ENCODE data around the gene TAC3.
"Not testable (repeated sequence)": the region's sequence is repeated elsewhere in the genome, so short reads cannot be mapped to it uniquely, and the experiment has no call there.

TAC3 gene

GRCh38 chr12:57016348-57016747, at the start of gene TAC3:
TAC3 (minus strand) TSS chr12:57016529; CDS start chr12:57015797, 732 bp downstream.
- DNase-seq (ENCODE audit: low read depth) = no peak
- H3K4me3 ChIP-seq (ENCODE audit: low read depth, low read length) = no peak within 1 kb of the TSS

DNA sequence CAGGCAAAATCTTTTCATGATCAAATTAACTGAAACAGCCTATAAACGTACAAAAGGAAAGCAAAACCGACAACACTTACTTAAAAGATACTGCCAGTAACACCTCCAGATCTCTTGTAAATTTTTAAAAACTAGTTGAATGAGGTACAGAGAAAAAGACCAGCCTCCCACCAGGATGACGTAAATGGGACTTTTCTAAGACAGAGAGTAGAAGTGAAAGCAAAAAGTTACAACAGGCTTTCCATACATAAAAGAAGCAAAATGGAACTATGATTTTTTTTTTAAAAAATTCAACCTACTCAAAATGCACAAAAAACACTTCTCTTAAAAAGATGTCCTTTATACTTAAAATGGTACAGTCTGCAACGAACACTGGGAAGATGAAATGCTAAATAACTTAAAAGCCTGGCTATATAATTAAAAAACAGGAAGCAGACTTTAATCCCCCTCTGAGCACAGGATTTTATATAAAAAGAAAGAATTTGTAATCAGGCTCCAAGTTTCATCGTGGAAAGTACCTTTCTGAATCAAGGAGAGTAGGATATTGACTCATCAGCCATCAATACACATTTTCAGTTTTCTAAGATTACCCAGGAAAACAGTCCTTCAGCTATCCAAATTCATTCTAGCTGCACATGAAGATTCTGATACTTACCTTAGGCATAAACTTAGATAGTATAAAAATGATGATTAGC, 47.8 kb upstream of the TAC3 start:
- no peak for DNase-seq (ENCODE audit: low read depth)
- H3K4me3 ChIP-seq (ENCODE audit: low read depth, low read length) = no peak overlapping the region

DNA sequence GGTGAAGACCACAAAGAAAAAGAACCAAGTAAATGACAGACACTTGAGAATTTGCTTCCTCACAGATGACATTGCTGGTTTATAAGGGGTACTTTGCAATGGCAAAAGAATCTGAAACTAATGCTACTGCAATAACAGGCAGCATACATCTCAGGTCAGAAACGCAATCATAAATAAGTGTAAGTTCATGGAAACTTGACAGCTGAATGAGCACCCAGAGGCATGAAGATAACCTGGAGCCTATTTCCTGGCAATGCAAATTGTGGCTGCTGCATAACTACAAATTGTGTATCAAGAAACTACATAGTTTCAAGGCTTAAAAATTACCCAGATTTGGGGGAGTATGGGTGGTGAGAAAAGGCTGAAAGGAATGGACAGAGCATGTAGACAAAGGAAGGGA, 42.1 kb upstream of the TAC3 start:
- DNase-seq (ENCODE audit: low read depth) = no peak

DNA sequence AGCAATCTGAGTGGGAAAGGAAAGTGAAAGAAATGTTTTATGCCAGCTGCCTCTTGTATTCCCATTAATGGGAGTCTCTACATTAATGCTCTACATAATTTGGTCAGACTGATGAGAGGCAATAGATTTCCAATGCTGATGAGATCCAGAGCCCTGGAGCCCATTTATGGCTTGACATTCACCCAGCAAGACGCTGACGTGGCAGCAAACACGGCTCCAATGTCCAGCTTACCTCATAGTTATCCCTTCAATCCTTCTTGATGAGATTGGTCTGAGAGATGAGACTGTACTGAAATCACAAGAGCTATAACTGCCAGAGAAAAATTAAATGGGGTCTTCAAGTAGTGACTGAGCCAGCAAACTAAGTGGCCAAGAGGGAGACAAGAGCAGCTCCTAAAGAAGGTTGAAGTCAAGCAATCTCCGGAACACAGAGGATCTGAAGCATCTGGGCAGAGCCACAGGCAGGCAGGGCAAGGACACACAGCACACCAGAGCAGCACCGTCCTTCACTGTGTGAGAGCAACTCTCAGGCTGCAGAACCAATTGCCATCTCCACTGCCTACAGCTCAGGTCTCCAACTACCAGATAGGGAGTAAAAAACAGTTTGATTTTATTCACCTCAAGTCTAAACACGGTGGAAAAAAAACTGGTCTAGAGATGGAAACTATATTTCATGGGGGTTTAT, 40.9 kb upstream of the TAC3 start:
- no peak overlapping the region for H3K4me3 ChIP-seq (ENCODE audit: low read depth, low read length)
- no peak for DNase-seq (ENCODE audit: low read depth)

More for the DNA sequence above, 42.1 kb upstream of the TAC3 start:
- no peak overlapping the region for H3K4me3 ChIP-seq (ENCODE audit: low read depth, low read length)

GRCh38 chr12:57055824-57056223, 39.5 kb upstream of the TAC3 start:
- no peak overlapping the region for H3K4me3 ChIP-seq (ENCODE audit: low read depth, low read length)
- DNase-seq (ENCODE audit: low read depth) = no peak

- not testable (repeated sequence) for DNase-seq (ENCODE audit: low read depth); H3K4me3 ChIP-seq (ENCODE audit: low read depth, low read length)
Observed at GRCh38 chr12:57053901-57054300, 37.6 kb upstream of the TAC3 start.

GRCh38 chr12:57053146-57053545, 36.8 kb upstream of the TAC3 start:
- H3K4me3 ChIP-seq (ENCODE audit: low read depth, low read length) = not testable (repeated sequence)

DNA sequence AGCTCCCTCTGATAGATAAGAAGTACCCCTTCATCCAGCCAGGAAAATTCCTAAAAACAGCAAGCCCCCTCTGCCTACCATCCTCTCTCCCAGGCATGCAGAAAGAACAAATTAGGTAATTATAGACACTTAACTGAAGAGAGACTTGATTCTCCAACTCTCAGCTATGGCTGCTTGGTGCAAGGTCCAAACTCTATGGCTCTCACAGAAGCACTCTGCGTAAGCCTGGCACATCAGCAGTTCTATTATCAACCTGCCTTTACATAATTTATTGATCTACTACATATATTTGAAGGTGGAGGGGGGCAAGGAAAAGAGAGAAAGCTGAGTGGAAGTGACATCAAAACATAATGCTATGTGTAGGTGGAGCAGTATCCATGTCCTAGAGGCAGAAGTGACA, 34.7 kb upstream of the TAC3 start:
- H3K4me3 ChIP-seq (ENCODE audit: low read depth, low read length) = no peak overlapping the region
- DNase-seq (ENCODE audit: low read depth) = no peak

More at GRCh38 chr12:57053146-57053545, 36.8 kb upstream of the TAC3 start:
- not testable (repeated sequence) for DNase-seq (ENCODE audit: low read depth)

DNA sequence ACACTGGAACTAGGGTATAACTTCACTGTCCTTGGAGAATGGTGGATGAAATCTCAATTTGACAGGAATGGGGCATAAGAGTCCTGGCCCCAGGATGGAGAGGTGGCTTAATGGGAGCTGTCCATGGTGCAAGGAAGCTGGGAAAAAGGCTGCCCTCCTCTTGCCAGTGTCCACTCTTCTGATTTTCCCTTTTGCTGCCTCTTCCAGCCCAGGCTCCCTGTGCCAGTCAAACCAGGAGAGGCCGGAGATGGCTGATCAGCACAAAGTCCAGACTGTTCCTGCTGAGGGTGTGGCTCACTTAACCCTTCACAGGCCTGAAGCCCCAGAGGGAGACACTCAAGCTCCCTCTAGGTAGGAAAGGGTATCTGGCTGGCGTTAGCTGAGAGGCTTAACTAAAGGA, 33.6 kb upstream of the TAC3 start, which contains the start of gene MYO1A:
MYO1A (minus strand) TSS at position 240 of the 400 bp plus-strand sequence. CDS start 1,806 bp downstream, outside the sequence.
- DNase-seq (ENCODE audit: low read depth) = no peak
- no peak within 1 kb of the TSS for H3K4me3 ChIP-seq (ENCODE audit: low read depth, low read length)

- H3K4me3 ChIP-seq (ENCODE audit: low read depth, low read length) = no peak overlapping the region
- DNase-seq (ENCODE audit: low read depth) = no peak
Observed at GRCh38 chr12:57049119-57049446, 32.8 kb upstream of the TAC3 start.

DNA sequence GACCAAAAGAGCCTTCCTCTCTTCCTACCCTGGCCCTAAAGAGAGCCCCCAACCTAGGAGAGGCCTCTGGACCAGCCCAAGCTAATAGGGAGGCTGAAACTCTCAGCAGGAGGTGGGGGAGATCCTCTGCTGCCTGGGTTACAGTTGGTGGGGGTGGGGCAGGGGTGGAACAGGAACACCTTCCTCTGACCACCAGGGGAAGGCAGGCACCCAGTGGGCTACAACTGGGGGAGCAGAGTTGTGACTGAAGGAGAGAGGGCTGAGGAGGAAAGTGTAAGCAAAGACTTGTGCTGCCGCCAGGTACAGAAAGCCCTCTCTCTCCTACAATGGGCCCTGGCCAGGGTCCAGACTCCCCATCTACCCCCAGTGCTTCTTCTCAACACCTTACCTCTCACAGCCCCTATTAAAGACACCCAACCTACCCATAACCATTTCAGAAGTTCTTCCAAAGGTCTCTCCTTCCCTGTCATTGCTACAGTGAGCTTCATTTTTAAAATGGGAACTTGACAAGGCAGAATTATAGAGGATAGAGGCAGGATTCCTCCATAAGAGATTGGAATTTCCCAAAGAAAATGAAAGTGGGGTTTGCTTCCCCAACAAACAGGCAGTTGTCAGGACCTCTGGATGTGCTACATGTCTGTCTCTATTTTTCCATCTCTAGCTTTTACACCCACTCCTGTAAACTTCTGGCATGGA, 32.2 kb upstream of the TAC3 start:
- no peak overlapping the region for H3K4me3 ChIP-seq (ENCODE audit: low read depth, low read length)
- no peak for DNase-seq (ENCODE audit: low read depth)

DNA sequence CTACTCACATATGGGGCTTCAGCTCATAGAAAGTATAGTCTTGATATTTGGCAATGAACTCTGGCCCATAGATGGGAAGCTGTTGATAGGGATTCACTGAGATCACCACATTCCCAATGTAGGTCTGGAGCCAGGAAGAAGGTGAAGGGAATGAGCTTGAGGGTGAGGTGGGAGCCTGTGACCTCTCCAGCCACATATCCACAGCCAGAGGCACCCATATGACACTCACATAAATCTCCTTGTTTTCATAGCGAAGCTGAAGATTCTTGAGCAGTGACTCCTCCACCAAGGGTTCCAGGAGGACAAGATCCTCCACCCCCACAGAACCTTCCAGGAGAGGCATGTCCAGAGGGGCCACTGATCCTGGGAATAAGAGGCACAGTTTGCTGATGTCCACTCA, 31.7 kb upstream of the TAC3 start:
- DNase-seq (ENCODE audit: low read depth) = no peak
- H3K4me3 ChIP-seq (ENCODE audit: low read depth, low read length) = no peak overlapping the region

DNA sequence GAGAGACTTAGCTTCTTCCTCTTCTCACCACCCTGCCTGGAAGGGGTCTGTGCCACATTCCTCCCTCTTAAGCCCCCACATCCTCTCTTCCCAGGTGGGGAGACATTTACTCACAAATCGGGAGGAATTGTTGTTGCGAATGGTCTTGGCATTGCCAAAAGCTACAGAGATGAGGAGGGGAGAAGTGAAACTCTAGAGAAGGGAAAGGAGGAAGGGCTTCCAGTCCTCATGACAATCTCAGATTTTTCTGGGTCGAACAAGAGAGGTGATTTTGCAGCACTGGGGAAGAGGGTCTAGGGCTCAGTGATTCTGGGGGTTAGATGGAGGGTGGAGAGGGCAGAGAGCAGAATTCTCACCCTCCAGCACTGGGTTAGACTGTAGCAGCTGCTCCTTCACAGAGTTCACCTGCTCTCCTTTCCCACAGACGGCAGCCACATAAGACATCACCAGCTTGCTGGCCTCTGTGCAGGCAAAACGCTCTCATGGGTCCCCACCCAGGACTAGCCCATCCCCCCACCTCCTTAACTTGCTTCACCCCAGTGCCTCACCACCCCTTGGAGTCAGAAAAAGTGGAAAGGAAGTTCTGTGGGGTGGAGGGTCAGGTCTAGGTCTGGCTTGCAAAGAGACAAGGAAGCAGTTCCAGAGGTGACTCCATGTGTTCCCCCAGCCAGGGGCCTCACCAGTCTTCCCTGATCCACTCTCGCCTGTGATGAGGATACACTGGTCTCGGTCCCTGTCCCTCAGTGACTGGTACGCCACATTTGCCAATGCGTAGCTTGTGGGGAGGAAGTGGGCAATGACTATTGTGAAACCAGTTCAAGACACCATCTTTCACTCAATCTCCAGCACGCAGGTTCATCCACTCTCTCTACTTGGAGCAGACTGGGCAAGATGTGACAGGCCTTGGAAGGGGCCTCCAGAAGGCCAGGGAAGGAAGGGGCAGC, 30.9 kb upstream of the TAC3 start:
- H3K4me3 ChIP-seq (ENCODE audit: low read depth, low read length) = no peak overlapping the region

GRCh38 chr12:57046086-57046791, 29.9 kb upstream of the TAC3 start:
- DNase-seq (ENCODE audit: low read depth) = no peak
- no peak overlapping the region for H3K4me3 ChIP-seq (ENCODE audit: low read depth, low read length)

More for the DNA sequence above, 30.9 kb upstream of the TAC3 start:
- no peak for DNase-seq (ENCODE audit: low read depth)

DNA sequence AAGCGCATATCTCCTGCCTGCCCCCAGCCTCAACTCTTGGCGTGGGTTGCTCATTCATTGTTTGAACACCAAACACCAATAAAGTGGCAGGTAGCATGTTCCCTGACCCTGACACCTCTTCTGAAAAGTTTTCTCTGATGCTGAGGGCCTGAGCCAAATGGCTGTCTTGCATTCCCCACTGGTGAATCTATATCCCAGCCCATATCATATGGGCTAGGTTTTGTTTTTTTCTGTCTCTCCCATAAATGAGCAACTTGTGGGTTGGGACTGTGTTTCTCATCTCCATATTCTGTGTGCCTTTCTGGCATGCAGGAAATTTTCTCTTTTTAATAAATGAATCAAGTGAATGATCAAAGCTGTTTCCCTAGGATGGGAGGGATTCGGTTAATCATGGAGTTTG, 28.6 kb upstream of the TAC3 start:
- no peak for DNase-seq (ENCODE audit: low read depth)
- H3K4me3 ChIP-seq (ENCODE audit: low read depth, low read length) = no peak overlapping the region

DNA sequence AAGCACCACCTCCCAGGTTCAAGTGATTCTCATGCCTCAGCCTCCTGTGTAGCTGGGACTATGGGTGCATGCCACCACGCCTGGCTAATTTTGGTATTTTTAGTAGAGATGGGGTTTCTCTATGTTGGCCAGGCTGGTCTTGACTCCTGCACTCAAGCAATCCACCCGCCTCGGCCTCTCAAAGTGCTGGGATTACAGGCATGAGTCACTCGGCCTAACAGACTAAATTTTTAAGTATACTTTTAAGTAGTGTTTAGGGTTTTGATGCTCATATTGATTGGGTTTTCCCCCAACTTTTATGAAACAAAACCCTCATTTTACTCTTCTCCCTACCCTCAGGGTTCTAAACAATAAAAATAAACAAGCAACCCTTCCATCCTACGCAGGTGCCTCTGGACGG, 28.1 kb upstream of the TAC3 start:
- no peak overlapping the region for H3K4me3 ChIP-seq (ENCODE audit: low read depth, low read length)
- no peak for DNase-seq (ENCODE audit: low read depth)

GRCh38 chr12:57042695-57043094, 26.4 kb upstream of the TAC3 start:
- H3K4me3 ChIP-seq (ENCODE audit: low read depth, low read length) = no peak overlapping the region
- no peak for DNase-seq (ENCODE audit: low read depth)

GRCh38 chr12:57040750-57041149, 24.4 kb upstream of the TAC3 start:
- DNase-seq (ENCODE audit: low read depth) = no peak
- no peak overlapping the region for H3K4me3 ChIP-seq (ENCODE audit: low read depth, low read length)

DNA sequence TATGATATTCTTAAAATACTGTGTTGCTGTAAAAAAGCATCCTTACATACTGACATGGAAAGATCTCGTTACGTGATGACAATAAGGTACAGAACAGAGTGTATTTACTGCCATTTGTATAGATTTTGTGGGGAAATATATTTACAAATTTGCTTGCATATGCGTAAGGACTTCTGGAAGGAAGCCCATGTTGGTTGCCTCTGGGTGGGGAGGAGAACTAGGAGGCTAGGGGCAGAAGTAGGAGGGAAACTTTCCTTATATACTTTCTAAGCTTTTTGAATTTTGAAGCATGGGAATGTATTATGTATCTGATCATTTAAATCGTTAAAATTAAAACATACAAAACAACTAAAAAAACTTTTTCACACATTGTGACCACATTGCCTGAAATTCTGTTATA, 23.9 kb upstream of the TAC3 start:
- no peak overlapping the region for H3K4me3 ChIP-seq (ENCODE audit: low read depth, low read length)
- no peak for DNase-seq (ENCODE audit: low read depth)
